ENCODE results near the gene DGAT2. TPM values are rescaled to one million over a fixed set of nuclear protein-coding genes. Genes with fewer than 3 reads are reported as not detected.

The DGAT2 gene
- polyA plus RNA-seq, 1 donor from 2014 or later = 2.7 TPM

- no peaks in the 10 kb centered on the region for H3F3A ChIP-seq (ENCODE audit: insufficient read depth, low read length, poor library complexity, severe bottlenecking)
Observed at GRCh38 chr11:75733431-75734107, 35.0 kb upstream of the DGAT2 start.

GRCh38 chr11:75734491-75735180 is 33.9 kb upstream of the DGAT2 start:
- Histone ChIP-seq H3K4me2 (ENCODE audit: low read length) (no peak overlapping the region), H2AFZ (ENCODE audit: low read depth, low read length) (no peak overlapping the region), H3K79me2 (replicated peaks; ENCODE audit: insufficient read depth, low read length) (no peaks in the 10 kb centered on the region), H3K27me3 (ENCODE audit: insufficient read depth, low read depth, low read length) (no peaks in the 10 kb centered on the region), H3K9ac (ENCODE audit: low read length) (no peak overlapping the region), H3K27ac (ENCODE audit: low read length) (no peak overlapping the region), H3K36me3 (ENCODE audit: insufficient read depth, low read length) (no peaks in the 10 kb centered on the region), H3K4me3 (ENCODE audit: low read length) (no peak overlapping the region), H3K9me3 (ENCODE audit: low read length) (no peaks in the 10 kb centered on the region), H4K20me1 (ENCODE audit: insufficient read depth) (no peaks in the 10 kb centered on the region), H3F3A (ENCODE audit: insufficient read depth, low read length, poor library complexity, severe bottlenecking) (no peaks in the 10 kb centered on the region), H3K9me2 (ENCODE audit: insufficient read depth, low read length) (no peaks in the 10 kb centered on the region)
- TF ChIP-seq POLR2AphosphoS5 (IDR thresholded peaks at IDR 0.05) = no peak
- no peak for TF ChIP-seq EZH2 (IDR thresholded peaks at IDR 0.05; ENCODE audit: borderline replicate concordance, insufficient read depth, low read length, poor library complexity, severe bottlenecking)
- no peak for TF ChIP-seq MXI1 (conservative IDR thresholded peaks at IDR 0.05; ENCODE audit: poor library complexity, severe bottlenecking)

More at GRCh38 chr11:75733431-75734107, 35.0 kb upstream of the DGAT2 start:
- H4K20me1 ChIP-seq (ENCODE audit: insufficient read depth) = no peaks in the 10 kb centered on the region
- H3K79me2 ChIP-seq (replicated peaks; ENCODE audit: insufficient read depth, low read length) = no peaks in the 10 kb centered on the region
- no peaks in the 10 kb centered on the region for H3K36me3 ChIP-seq (ENCODE audit: insufficient read depth, low read length)
- no peak overlapping the region for H3K27ac ChIP-seq (ENCODE audit: low read length)
- H3K27me3 ChIP-seq (ENCODE audit: insufficient read depth, low read depth, low read length) = no peaks in the 10 kb centered on the region
- no peak overlapping the region for H3K4me2 ChIP-seq (ENCODE audit: low read length)
- H3K9ac ChIP-seq (ENCODE audit: low read length) = no peak overlapping the region
- H3K9me2 ChIP-seq (ENCODE audit: insufficient read depth, low read length) = no peaks in the 10 kb centered on the region
- no peak overlapping the region for H2AFZ ChIP-seq (ENCODE audit: low read depth, low read length)
- H3K4me3 ChIP-seq (ENCODE audit: low read length) = no peak overlapping the region
- H3K9me3 ChIP-seq (ENCODE audit: low read length) = no peaks in the 10 kb centered on the region
- no peak for TF ChIP-seq POLR2AphosphoS5 (IDR thresholded peaks at IDR 0.05)
- no peak for TF ChIP-seq EP300 (conservative IDR thresholded peaks at IDR 0.05; ENCODE audit: poor library complexity, severe bottlenecking)
- no peak for TF ChIP-seq TAF1 (IDR thresholded peaks at IDR 0.05; ENCODE audit: low read depth)

GRCh38 chr11:75735181-75735845 is 33.3 kb upstream of the DGAT2 start:
- no peaks in the 10 kb centered on the region for H3K9me2 ChIP-seq (ENCODE audit: insufficient read depth, low read length)
- H3K4me3 ChIP-seq (ENCODE audit: low read length) = no peak overlapping the region

More at GRCh38 chr11:75735181-75735845, 33.3 kb upstream of the DGAT2 start:
- Histone ChIP-seq H3K27ac (ENCODE audit: low read length) (no peak overlapping the region), H3K9me3 (ENCODE audit: low read length) (no peaks in the 10 kb centered on the region), H3K79me2 (replicated peaks; ENCODE audit: insufficient read depth, low read length) (no peaks in the 10 kb centered on the region), H3K9ac (ENCODE audit: low read length) (no peak overlapping the region), H2AFZ (ENCODE audit: low read depth, low read length) (no peak overlapping the region), H3F3A (ENCODE audit: insufficient read depth, low read length, poor library complexity, severe bottlenecking) (no peaks in the 10 kb centered on the region), H3K36me3 (ENCODE audit: insufficient read depth, low read length) (no peaks in the 10 kb centered on the region), H3K27me3 (ENCODE audit: insufficient read depth, low read depth, low read length) (no peaks in the 10 kb centered on the region), H3K4me2 (ENCODE audit: low read length) (no peak overlapping the region), H4K20me1 (ENCODE audit: insufficient read depth) (no peaks in the 10 kb centered on the region)
- TF ChIP-seq RAD21 (conservative IDR thresholded peaks at IDR 0.05) (no peak), TAF1 (IDR thresholded peaks at IDR 0.05; ENCODE audit: low read depth) (no peak), EZH2 (IDR thresholded peaks at IDR 0.05; ENCODE audit: borderline replicate concordance, insufficient read depth, low read length, poor library complexity, severe bottlenecking) (no peak), REST (IDR thresholded peaks at IDR 0.05; ENCODE audit: borderline replicate concordance) (no peak), EP300 (conservative IDR thresholded peaks at IDR 0.05; ENCODE audit: poor library complexity, severe bottlenecking) (no peak), POLR2AphosphoS5 (IDR thresholded peaks at IDR 0.05) (no peak), SMC3 (conservative IDR thresholded peaks at IDR 0.05; ENCODE audit: poor library complexity) (no peak)

Data from neural cell (in vitro differentiated cells).